Measurements from ENCODE around the gene PARN. TPM values are rescaled to one million over a fixed set of nuclear protein-coding genes. Genes with fewer than 3 reads are reported as not detected.

PARN gene
- total and polyA plus RNA-seq, 2 of the 8 experiments (the other 6 are each of a cell fraction or from before 2014, with no cell fraction given): 24.5 to 44.6 TPM

DNA sequence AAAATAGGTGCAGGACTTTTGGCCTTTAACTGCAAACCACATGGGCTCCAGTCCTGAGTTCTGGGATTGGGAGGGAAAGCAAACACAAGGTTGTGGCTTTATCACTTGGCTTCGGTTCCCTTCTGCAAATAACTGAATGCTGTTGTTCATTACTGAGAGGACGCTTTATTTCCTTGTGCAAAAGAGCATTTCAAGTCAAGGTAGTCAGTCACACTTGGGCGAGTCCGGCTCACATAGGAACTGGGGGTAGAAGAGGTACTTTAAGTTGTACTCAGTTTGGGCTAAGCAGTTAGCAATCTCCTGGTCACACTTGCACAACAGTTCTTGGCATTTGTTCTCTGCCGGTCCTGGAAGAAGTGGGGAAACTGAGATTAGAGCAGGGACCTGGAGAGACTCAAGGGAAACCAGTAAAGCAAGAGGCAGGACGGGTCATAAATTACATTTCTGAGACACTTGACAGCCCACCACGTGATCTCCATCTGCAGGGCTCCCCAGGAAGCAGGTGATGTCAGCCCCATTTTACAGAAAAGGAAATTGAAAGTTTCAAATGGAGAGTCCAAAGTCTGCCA, 42.4 kb upstream of the PARN start (continued):
- TF ChIP-seq, protein P1, sequence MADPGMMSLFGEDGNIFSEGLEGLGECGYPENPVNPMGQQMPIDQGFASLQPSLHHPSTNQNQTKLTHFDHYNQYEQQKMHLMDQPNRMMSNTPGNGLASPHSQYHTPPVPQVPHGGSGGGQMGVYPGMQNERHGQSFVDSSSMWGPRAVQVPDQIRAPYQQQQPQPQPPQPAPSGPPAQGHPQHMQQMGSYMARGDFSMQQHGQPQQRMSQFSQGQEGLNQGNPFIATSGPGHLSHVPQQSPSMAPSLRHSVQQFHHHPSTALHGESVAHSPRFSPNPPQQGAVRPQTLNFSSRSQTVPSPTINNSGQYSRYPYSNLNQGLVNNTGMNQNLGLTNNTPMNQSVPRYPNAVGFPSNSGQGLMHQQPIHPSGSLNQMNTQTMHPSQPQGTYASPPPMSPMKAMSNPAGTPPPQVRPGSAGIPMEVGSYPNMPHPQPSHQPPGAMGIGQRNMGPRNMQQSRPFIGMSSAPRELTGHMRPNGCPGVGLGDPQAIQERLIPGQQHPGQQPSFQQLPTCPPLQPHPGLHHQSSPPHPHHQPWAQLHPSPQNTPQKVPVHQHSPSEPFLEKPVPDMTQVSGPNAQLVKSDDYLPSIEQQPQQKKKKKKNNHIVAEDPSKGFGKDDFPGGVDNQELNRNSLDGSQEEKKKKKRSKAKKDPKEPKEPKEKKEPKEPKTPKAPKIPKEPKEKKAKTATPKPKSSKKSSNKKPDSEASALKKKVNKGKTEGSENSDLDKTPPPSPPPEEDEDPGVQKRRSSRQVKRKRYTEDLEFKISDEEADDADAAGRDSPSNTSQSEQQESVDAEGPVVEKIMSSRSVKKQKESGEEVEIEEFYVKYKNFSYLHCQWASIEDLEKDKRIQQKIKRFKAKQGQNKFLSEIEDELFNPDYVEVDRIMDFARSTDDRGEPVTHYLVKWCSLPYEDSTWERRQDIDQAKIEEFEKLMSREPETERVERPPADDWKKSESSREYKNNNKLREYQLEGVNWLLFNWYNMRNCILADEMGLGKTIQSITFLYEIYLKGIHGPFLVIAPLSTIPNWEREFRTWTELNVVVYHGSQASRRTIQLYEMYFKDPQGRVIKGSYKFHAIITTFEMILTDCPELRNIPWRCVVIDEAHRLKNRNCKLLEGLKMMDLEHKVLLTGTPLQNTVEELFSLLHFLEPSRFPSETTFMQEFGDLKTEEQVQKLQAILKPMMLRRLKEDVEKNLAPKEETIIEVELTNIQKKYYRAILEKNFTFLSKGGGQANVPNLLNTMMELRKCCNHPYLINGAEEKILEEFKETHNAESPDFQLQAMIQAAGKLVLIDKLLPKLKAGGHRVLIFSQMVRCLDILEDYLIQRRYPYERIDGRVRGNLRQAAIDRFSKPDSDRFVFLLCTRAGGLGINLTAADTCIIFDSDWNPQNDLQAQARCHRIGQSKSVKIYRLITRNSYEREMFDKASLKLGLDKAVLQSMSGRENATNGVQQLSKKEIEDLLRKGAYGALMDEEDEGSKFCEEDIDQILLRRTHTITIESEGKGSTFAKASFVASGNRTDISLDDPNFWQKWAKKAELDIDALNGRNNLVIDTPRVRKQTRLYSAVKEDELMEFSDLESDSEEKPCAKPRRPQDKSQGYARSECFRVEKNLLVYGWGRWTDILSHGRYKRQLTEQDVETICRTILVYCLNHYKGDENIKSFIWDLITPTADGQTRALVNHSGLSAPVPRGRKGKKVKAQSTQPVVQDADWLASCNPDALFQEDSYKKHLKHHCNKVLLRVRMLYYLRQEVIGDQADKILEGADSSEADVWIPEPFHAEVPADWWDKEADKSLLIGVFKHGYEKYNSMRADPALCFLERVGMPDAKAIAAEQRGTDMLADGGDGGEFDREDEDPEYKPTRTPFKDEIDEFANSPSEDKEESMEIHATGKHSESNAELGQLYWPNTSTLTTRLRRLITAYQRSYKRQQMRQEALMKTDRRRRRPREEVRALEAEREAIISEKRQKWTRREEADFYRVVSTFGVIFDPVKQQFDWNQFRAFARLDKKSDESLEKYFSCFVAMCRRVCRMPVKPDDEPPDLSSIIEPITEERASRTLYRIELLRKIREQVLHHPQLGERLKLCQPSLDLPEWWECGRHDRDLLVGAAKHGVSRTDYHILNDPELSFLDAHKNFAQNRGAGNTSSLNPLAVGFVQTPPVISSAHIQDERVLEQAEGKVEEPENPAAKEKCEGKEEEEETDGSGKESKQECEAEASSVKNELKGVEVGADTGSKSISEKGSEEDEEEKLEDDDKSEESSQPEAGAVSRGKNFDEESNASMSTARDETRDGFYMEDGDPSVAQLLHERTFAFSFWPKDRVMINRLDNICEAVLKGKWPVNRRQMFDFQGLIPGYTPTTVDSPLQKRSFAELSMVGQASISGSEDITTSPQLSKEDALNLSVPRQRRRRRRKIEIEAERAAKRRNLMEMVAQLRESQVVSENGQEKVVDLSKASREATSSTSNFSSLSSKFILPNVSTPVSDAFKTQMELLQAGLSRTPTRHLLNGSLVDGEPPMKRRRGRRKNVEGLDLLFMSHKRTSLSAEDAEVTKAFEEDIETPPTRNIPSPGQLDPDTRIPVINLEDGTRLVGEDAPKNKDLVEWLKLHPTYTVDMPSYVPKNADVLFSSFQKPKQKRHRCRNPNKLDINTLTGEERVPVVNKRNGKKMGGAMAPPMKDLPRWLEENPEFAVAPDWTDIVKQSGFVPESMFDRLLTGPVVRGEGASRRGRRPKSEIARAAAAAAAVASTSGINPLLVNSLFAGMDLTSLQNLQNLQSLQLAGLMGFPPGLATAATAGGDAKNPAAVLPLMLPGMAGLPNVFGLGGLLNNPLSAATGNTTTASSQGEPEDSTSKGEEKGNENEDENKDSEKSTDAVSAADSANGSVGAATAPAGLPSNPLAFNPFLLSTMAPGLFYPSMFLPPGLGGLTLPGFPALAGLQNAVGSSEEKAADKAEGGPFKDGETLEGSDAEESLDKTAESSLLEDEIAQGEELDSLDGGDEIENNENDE (IDR thresholded peaks at IDR 0.05; ENCODE audit: insufficient replicate concordance, low read length): no peak
- no peak for TF ChIP-seq HDAC6 (IDR thresholded peaks at IDR 0.05; ENCODE audit: low read depth, low read length)
- TF ChIP-seq BRCA1 (IDR thresholded peaks at IDR 0.05; ENCODE audit: low read depth, low read length): no peak
- no peak for TF ChIP-seq SAP30 (IDR thresholded peaks at IDR 0.05; ENCODE audit: insufficient read depth, insufficient replicate concordance, low read length)
